ENCODE data around the gene HIVEP3. TPM values are rescaled to one million over a fixed set of nuclear protein-coding genes. Genes with fewer than 3 reads are reported as not detected.
A peak's percentile ranks its signal among the peaks of the same experiment; 100 is the strongest.

The HIVEP3 gene
- polyA plus RNA-seq, 1 donor (not counting 4 experiments of a cell fraction or from before 2014, with no cell fraction given): 1.1 TPM

- no peak for TF ChIP-seq EZH2 (IDR thresholded peaks at IDR 0.05; ENCODE audit: low read length)
- H4K20me1 ChIP-seq (ENCODE audit: control insufficient read depth, extremely low read depth, insufficient read depth, low read length): no peaks in the 10 kb centered on the region
- H3K27ac ChIP-seq (ENCODE audit: control insufficient read depth, insufficient read depth, low read length): no peak overlapping the region
- no peak overlapping the region for H3K4me3 ChIP-seq (ENCODE audit: control insufficient read depth in 2 of 3, extremely low read depth in 1 of 3, insufficient read depth in 2 of 3, low read depth in 1 of 3, low read length in 3 of 3)
- no peaks in the 10 kb centered on the region for H3K9me1 ChIP-seq (ENCODE audit: control insufficient read depth, extremely low read depth, insufficient read depth, low read length)
- no peak for FAIRE-seq
- DNase-seq (ENCODE audit: low read depth, low spot score): no peak
- no peaks in the 10 kb centered on the region for H3K79me2 ChIP-seq (ENCODE audit: control insufficient read depth, insufficient read depth, low read length)
- no peaks in the 10 kb centered on the region for H3K36me3 ChIP-seq (ENCODE audit: control insufficient read depth in 2 of 2, extremely low read depth in 1 of 2, insufficient read depth in 2 of 2, low read length in 2 of 2)
- H3K4me1 ChIP-seq (ENCODE audit: control insufficient read depth, extremely low read depth, insufficient read depth, low read length): peaks cover 34% of the 10 kb centered on the region
- H3K27me3 ChIP-seq (ENCODE audit: control insufficient read depth, extremely low read depth, insufficient read depth, low read length): no peaks in the 10 kb centered on the region
- no peak overlapping the region for H3K4me2 ChIP-seq (ENCODE audit: control insufficient read depth, extremely low read depth, insufficient read depth, low read depth, low read length)
- dilution Hi-C loops (cut with MboI; ENCODE audit: extremely low pct_ligation_motif_present, low sequenced_read_pairs): no loop called here
- H2AFZ ChIP-seq (ENCODE audit: control insufficient read depth, low read length): no peak overlapping the region
- no peaks in the 10 kb centered on the region for H3K9me3 ChIP-seq (ENCODE audit: control insufficient read depth, low read depth, low read length)
- H3K9ac ChIP-seq (ENCODE audit: control insufficient read depth, extremely low read depth, insufficient read depth, low read length): no peak overlapping the region
Observed at GRCh38 chr1:41745022-41745421, 173.7 kb downstream of the HIVEP3 start.

GRCh38 chr1:41743366-41743765 lies 175.4 kb downstream of the HIVEP3 start:
- peaks cover 47% of the 10 kb centered on the region for H3K4me1 ChIP-seq (ENCODE audit: control insufficient read depth, extremely low read depth, insufficient read depth, low read length)
- H3K27me3 ChIP-seq (ENCODE audit: control insufficient read depth, extremely low read depth, insufficient read depth, low read length): no peaks in the 10 kb centered on the region
- TF ChIP-seq CTCF (optimal IDR thresholded peaks at IDR 0.05 in 1 of 3, IDR thresholded peaks at IDR 0.05 in 1 of 3, conservative IDR thresholded peaks at IDR 0.05 in 1 of 3; ENCODE audit: extremely low read depth in 1 of 3, insufficient read depth in 2 of 3, low read length in 3 of 3) (no peak), EZH2 (IDR thresholded peaks at IDR 0.05; ENCODE audit: low read length) (no peak)
- no peaks in the 10 kb centered on the region for H3K79me2 ChIP-seq (ENCODE audit: control insufficient read depth, insufficient read depth, low read length)
- no peaks in the 10 kb centered on the region for H3K36me3 ChIP-seq (ENCODE audit: control insufficient read depth in 2 of 2, extremely low read depth in 1 of 2, insufficient read depth in 2 of 2, low read length in 2 of 2)
- DNase-seq (ENCODE audit: low read depth, low spot score) (no peak), FAIRE-seq (peak; percentile 32)
- H3K9me3 ChIP-seq (ENCODE audit: control insufficient read depth, low read depth, low read length): no peaks in the 10 kb centered on the region
- H2AFZ ChIP-seq (ENCODE audit: control insufficient read depth, low read length): no peak overlapping the region
- no peak overlapping the region for H3K9ac ChIP-seq (ENCODE audit: control insufficient read depth, extremely low read depth, insufficient read depth, low read length)
- H3K9me1 ChIP-seq (ENCODE audit: control insufficient read depth, extremely low read depth, insufficient read depth, low read length): no peaks in the 10 kb centered on the region
- no peak overlapping the region for H3K4me3 ChIP-seq (ENCODE audit: control insufficient read depth in 2 of 3, extremely low read depth in 1 of 3, insufficient read depth in 2 of 3, low read depth in 1 of 3, low read length in 3 of 3)
- no peaks in the 10 kb centered on the region for H4K20me1 ChIP-seq (ENCODE audit: control insufficient read depth, extremely low read depth, insufficient read depth, low read length)
- H3K27ac ChIP-seq (ENCODE audit: control insufficient read depth, insufficient read depth, low read length): no peak overlapping the region
- no peak overlapping the region for H3K4me2 ChIP-seq (ENCODE audit: control insufficient read depth, extremely low read depth, insufficient read depth, low read depth, low read length)
- dilution Hi-C loops (cut with MboI; ENCODE audit: extremely low pct_ligation_motif_present, low sequenced_read_pairs): no loop called here

- H3K9ac ChIP-seq (ENCODE audit: control insufficient read depth, extremely low read depth, insufficient read depth, low read length): no peak overlapping the region
- H3K79me2 ChIP-seq (ENCODE audit: control insufficient read depth, insufficient read depth, low read length): no peaks in the 10 kb centered on the region
- no peaks in the 10 kb centered on the region for H4K20me1 ChIP-seq (ENCODE audit: control insufficient read depth, extremely low read depth, insufficient read depth, low read length)
- no peaks in the 10 kb centered on the region for H3K9me3 ChIP-seq (ENCODE audit: control insufficient read depth, low read depth, low read length)
- FAIRE-seq (peak; percentile 84), DNase-seq (ENCODE audit: low read depth, low spot score) (no peak)
- H3K9me1 ChIP-seq (ENCODE audit: control insufficient read depth, extremely low read depth, insufficient read depth, low read length): no peaks in the 10 kb centered on the region
- H3K27ac ChIP-seq (ENCODE audit: control insufficient read depth, insufficient read depth, low read length): no peak overlapping the region
- peak overlapping the region; percentile 9 for H3K4me2 ChIP-seq (ENCODE audit: control insufficient read depth, extremely low read depth, insufficient read depth, low read depth, low read length)
- peaks cover 47% of the 10 kb centered on the region for H3K4me1 ChIP-seq (ENCODE audit: control insufficient read depth, extremely low read depth, insufficient read depth, low read length)
- H3K4me3 ChIP-seq (ENCODE audit: control insufficient read depth in 2 of 3, extremely low read depth in 1 of 3, insufficient read depth in 2 of 3, low read depth in 1 of 3, low read length in 3 of 3): no peak overlapping the region
- H3K27me3 ChIP-seq (ENCODE audit: control insufficient read depth, extremely low read depth, insufficient read depth, low read length): no peaks in the 10 kb centered on the region
- no peak overlapping the region for H2AFZ ChIP-seq (ENCODE audit: control insufficient read depth, low read length)
- no peaks in the 10 kb centered on the region for H3K36me3 ChIP-seq (ENCODE audit: control insufficient read depth in 2 of 2, extremely low read depth in 1 of 2, insufficient read depth in 2 of 2, low read length in 2 of 2)
- dilution Hi-C loops (cut with MboI; ENCODE audit: extremely low pct_ligation_motif_present, low sequenced_read_pairs): no loop called here
- TF ChIP-seq EZH2 (IDR thresholded peaks at IDR 0.05; ENCODE audit: low read length): no peak
- no peak for TF ChIP-seq CTCF (optimal IDR thresholded peaks at IDR 0.05 in 1 of 3, IDR thresholded peaks at IDR 0.05 in 1 of 3, conservative IDR thresholded peaks at IDR 0.05 in 1 of 3; ENCODE audit: extremely low read depth in 1 of 3, insufficient read depth in 2 of 3, low read length in 3 of 3)
Observed at GRCh38 chr1:41742219-41742618, 176.5 kb downstream of the HIVEP3 start.

All from keratinocyte (primary cell).